ENCODE measurements around the gene CFAP92.

CFAP92 gene

GRCh38 chr3:129026728-129027543 is 33.1 kb upstream of the CFAP92 start:
- DNase-seq (ENCODE audit: low read depth, low spot score): no peak

GRCh38 chr3:129025691-129026435 is 32.0 kb upstream of the CFAP92 start:
- DNase-seq (ENCODE audit: low read depth, low spot score): no peak

- no peak for DNase-seq (ENCODE audit: low read depth, low spot score)
These were observed 31.2 kb upstream of the CFAP92 start for GRCh38 chr3:129025108-129025507.

GRCh38 chr3:129023909-129024308 is 30.0 kb upstream of the CFAP92 start:
- DNase-seq (ENCODE audit: low read depth, low spot score): no peak

GRCh38 chr3:129023008-129023358 is 29.1 kb upstream of the CFAP92 start:
- DNase-seq (ENCODE audit: low read depth, low spot score): no peak

GRCh38 chr3:129022114-129023007 is 28.5 kb upstream of the CFAP92 start:
- no peak for DNase-seq (ENCODE audit: low read depth, low spot score)

- no peak for DNase-seq (ENCODE audit: low read depth, low spot score)
These were observed 27.3 kb upstream of the CFAP92 start for GRCh38 chr3:129021140-129021551.

GRCh38 chr3:129020691-129021090 is 26.8 kb upstream of the CFAP92 start:
- DNase-seq (ENCODE audit: low read depth, low spot score): no peak

- DNase-seq (ENCODE audit: low read depth, low spot score): no peak
These were observed 25.4 kb upstream of the CFAP92 start for GRCh38 chr3:129019266-129019665.

- DNase-seq (ENCODE audit: low read depth, low spot score): no peak
These were observed 24.9 kb upstream of the CFAP92 start for GRCh38 chr3:129018751-129019150.

GRCh38 chr3:129018271-129018670 is 24.4 kb upstream of the CFAP92 start:
- DNase-seq (ENCODE audit: low read depth, low spot score): no peak

- no peak for DNase-seq (ENCODE audit: low read depth, low spot score)
These were observed 23.6 kb upstream of the CFAP92 start for GRCh38 chr3:129017484-129017899.

GRCh38 chr3:129016720-129017483 is 23.0 kb upstream of the CFAP92 start:
- no peak for DNase-seq (ENCODE audit: low read depth, low spot score)

- DNase-seq (ENCODE audit: low read depth, low spot score): no peak
These were observed 22.5 kb upstream of the CFAP92 start for GRCh38 chr3:129016356-129016719.

GRCh38 chr3:129015388-129016105 is 21.7 kb upstream of the CFAP92 start:
- no peak for DNase-seq (ENCODE audit: low read depth, low spot score)

GRCh38 chr3:129014793-129015345 is 21.0 kb upstream of the CFAP92 start:
- DNase-seq (ENCODE audit: low read depth, low spot score): no peak

- no peak for DNase-seq (ENCODE audit: low read depth, low spot score)
These were observed 20.3 kb upstream of the CFAP92 start for GRCh38 chr3:129014148-129014547.

- DNase-seq (ENCODE audit: low read depth, low spot score): no peak
These were observed 19.6 kb upstream of the CFAP92 start for GRCh38 chr3:129013491-129013891.

GRCh38 chr3:129010310-129010956 is 16.6 kb upstream of the CFAP92 start:
- DNase-seq (ENCODE audit: low read depth, low spot score): no peak

GRCh38 chr3:129009266-129009665 is 15.4 kb upstream of the CFAP92 start:
- DNase-seq (ENCODE audit: low read depth, low spot score): no peak
